GM12875 (cell line): Measurements from ENCODE around the gene MIOX.

ENCODE experiments used
- H3K4me3 ChIP-seq: one replicate; pipeline ENCODE4 v1.5.1; 2011; ENCODE audit warnings: low read depth, low read length, control low read depth
- TF ChIP-seq, protein P1 (sequence below): IDR thresholded peaks from 2 replicates; pipeline ENCODE4 v1.5.1; 2011; ENCODE audit warnings: low read depth, mild to moderate bottlenecking, control low read depth, inconsistent platforms, low read length, moderate library complexity, borderline replicate concordance; ENCODE audit not compliant: insufficient read depth

MIOX gene

GRCh38 chr22:50488006-50488677 is 1.5 kb downstream of the MIOX start:
- H3K4me3 ChIP-seq = no peak overlapping the region
- TF ChIP-seq, protein P1, sequence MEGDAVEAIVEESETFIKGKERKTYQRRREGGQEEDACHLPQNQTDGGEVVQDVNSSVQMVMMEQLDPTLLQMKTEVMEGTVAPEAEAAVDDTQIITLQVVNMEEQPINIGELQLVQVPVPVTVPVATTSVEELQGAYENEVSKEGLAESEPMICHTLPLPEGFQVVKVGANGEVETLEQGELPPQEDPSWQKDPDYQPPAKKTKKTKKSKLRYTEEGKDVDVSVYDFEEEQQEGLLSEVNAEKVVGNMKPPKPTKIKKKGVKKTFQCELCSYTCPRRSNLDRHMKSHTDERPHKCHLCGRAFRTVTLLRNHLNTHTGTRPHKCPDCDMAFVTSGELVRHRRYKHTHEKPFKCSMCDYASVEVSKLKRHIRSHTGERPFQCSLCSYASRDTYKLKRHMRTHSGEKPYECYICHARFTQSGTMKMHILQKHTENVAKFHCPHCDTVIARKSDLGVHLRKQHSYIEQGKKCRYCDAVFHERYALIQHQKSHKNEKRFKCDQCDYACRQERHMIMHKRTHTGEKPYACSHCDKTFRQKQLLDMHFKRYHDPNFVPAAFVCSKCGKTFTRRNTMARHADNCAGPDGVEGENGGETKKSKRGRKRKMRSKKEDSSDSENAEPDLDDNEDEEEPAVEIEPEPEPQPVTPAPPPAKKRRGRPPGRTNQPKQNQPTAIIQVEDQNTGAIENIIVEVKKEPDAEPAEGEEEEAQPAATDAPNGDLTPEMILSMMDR = no peak

DNA sequence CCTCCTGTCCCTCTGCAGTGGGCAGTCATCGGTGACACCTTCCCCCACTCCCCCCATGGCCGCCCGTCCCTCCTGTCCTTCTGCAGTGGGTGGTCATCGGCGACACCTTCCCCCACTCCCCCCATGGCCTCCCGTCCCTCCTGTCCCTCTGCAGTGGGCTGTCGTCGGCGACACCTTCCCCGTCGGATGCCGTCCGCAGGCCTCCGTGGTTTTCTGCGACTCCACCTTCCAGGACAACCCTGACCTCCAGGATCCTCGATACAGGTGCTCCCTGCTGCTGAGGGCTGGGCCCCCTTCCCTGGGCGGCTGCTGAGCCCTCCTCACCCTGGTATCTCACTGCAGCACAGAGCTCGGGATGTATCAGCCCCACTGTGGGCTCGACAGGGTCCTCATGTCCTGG is 2.2 kb downstream of the MIOX start:
- no peak overlapping the region for H3K4me3 ChIP-seq
- TF ChIP-seq, protein P1 = no peak

- TF ChIP-seq, protein P1 = no peak
- no peak overlapping the region for H3K4me3 ChIP-seq
Measured at GRCh38 chr22:50489363-50490243, 2.9 kb downstream of the MIOX start.

GRCh38 chr22:50490531-50491308 is 4.1 kb downstream of the MIOX start:
- no peak overlapping the region for H3K4me3 ChIP-seq
- TF ChIP-seq, protein P1 = no peak

GRCh38 chr22:50497093-50497492 is 10.4 kb downstream of the MIOX start:
- TF ChIP-seq, protein P1 = no peak
- no peak overlapping the region for H3K4me3 ChIP-seq

- TF ChIP-seq, protein P1 = peak; percentile 71
- H3K4me3 ChIP-seq = no peak overlapping the region
Measured at GRCh38 chr22:50498322-50498890, 11.7 kb downstream of the MIOX start.
